NB4 (cell line): ENCODE data around the gene SLC7A11.

Source experiments
- CTCF ChIP-seq: IDR thresholded peaks from one replicate; pipeline ENCODE4 v1.5.1; 2012; ENCODE audit warnings: low read depth, low read length
- MAX ChIP-seq: IDR thresholded peaks from 2 replicates; pipeline ENCODE4 v1.6.1; 2011; ENCODE audit warnings: low read depth, low read length
- MYC ChIP-seq: IDR thresholded peaks from 2 replicates; pipeline ENCODE4 v1.6.1; 2011; ENCODE audit warnings: low read depth, low read length
- POLR2A ChIP-seq: IDR thresholded peaks from 2 replicates; pipeline ENCODE4 v1.6.1; 2011; ENCODE audit warnings: mild to moderate bottlenecking; ENCODE audit not compliant: insufficient read length; ENCODE audit errors: extremely low read depth

- TF ChIP-seq CTCF (no peak), MYC (no peak), POLR2A (no peak), MAX (no peak)
These were observed 7.0 kb upstream of the SLC7A11 start for GRCh38 chr4:138249132-138249531.
